ENCODE data around the gene TMPRSS12.
"Not testable (repeated sequence)": the region's sequence is repeated elsewhere in the genome, so short reads cannot be mapped to it uniquely, and the experiment has no call there.

The TMPRSS12 gene

DNA sequence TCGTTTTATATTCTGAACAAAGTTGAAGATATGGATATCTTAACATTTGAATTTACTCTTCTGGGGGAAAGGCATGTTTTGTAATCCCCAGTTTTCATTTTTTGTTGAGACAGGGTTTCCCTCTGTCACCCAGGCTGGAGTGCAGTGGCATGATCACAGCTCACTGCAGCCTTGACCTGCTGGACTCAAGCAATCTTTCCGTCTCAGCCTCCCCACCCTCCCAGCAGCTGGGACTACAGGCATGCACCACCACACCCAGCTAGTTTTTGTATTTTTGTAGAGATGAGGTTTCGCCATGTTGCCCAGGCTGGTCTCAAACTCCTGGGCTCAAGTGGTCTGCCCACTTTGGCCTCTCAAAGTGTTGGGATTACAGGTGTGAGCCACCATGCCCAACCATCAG lies 84.2 kb downstream of the TMPRSS12 start:
- DNase-seq (ENCODE audit: low read depth): not testable (repeated sequence)

DNA sequence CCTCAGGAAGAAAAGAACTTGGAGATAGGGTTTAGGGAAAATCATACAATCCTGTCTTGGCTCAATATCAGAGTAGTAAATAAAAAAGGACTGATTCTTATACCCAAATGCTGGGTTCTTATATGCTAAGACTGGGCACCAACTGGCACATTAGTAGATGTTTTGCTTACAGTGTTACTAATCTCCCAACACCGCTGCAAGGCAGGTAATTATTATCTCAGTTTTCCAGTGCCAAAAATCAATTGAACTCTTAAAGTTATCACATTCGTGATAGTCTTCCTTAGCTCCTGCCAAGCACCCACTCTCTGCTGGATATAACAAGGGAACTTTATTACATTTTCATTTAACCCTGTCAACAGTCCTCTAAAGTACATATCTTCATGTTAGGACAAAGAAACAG lies 84.6 kb downstream of the TMPRSS12 start:
- no peak for DNase-seq (ENCODE audit: low read depth)

DNA sequence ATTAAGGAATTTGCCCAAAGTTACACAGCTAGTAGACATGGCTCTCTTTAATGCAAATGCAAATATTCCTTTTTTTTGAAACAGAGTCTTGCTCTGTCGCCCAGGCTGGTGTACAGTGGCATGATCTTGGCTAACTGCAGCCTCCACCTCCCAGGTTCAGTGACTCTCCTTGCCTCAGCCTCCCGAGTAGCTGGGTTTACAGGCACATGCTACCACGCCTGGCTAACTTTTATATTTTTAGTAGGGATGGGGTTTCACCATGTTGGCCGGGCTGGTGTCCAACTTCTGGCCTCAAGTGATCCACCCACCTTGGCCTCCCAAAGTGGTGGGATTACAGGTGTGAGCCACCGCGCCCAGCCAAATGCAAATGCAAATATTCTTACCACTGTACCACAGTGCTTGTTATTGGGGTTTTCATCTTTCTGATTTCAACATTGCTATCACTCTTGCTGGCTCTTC lies 85.1 kb downstream of the TMPRSS12 start:
- DNase-seq (ENCODE audit: low read depth): no peak

DNA sequence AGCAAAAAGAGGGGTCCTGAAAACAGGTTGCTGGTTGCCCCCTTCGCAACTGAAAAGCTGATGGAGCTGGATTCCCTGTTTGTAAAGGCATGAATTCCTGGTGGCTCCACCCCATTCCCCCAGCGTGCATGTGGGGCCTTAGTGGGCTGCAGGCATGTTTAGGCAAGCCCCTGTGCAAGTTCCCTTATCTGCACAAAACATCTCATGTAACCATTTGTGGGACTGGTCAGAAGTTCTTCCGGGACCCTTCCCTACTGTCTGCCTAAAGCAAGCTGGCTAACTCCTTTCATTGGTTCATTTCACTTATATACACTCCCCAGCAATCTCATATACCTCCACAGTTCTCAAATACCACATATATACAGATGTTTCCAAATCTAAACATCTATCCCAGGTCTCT lies 85.7 kb downstream of the TMPRSS12 start:
- DNase-seq (ENCODE audit: low read depth): no peak

DNA sequence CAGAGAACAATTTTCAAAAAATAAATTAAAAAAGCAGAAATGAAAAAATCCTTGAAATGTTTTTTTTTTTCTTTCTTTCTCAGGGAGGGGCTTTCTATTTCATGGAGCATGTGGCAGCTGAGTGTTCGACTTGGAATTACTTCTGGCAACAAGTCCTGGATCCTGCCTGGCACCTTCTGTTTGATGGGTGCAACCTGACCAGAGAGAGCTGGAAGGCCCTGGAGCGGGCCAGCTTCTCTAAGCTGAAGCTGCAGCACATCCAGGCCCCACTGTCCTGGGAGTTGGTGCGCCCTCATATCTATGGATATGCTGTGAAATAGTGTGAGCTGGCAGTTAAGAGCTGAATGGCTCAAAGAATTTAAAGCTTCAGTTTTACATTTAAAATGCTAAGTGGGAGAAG lies 87.1 kb downstream of the TMPRSS12 start:
- DNase-seq (ENCODE audit: low read depth): no peak

DNA sequence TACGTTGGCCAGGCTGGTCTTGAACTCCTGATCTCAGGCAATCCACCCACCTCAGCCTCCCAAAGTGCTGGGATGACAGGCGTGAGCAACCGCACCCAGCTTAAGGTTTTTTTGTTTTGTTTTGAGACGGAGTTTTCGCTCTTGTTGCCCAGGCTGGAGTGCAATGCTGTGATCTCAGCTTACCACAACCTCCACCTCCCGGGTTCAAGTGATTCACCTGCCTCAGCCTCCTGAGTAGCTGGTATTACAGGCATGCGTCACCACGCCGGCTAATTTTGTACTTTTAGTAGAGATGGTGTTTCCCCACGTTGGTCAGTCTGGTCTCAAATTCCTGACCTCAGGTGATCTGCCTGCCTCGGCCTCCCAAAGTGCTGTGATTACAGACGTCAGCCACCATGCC lies 87.8 kb downstream of the TMPRSS12 start:
- not testable (repeated sequence) for DNase-seq (ENCODE audit: low read depth)

DNA sequence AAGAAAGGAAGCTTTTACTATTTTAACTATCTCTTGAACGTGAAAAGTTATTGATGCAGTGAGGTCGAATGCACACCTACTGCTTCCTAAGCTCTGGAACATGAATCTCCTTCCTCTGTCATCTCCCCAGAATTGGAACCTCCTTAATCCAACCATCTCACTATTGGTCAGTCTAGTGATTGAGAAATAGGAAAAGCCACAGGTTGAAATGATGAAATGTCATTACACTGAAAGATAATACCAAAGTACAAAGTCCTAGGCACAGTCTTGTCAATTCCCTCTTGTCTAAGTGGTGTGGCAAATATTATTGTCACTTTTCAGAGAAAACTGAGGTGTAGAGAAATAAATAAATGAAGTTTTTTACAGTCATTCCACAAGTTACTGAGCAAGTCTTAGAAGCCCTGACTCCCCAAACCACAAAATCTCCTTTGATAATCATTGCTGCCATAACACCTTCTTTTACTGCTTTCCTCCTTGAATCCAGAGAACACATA lies 90.1 kb downstream of the TMPRSS12 start:
- peak; percentile 59 for DNase-seq (ENCODE audit: low read depth)

DNA sequence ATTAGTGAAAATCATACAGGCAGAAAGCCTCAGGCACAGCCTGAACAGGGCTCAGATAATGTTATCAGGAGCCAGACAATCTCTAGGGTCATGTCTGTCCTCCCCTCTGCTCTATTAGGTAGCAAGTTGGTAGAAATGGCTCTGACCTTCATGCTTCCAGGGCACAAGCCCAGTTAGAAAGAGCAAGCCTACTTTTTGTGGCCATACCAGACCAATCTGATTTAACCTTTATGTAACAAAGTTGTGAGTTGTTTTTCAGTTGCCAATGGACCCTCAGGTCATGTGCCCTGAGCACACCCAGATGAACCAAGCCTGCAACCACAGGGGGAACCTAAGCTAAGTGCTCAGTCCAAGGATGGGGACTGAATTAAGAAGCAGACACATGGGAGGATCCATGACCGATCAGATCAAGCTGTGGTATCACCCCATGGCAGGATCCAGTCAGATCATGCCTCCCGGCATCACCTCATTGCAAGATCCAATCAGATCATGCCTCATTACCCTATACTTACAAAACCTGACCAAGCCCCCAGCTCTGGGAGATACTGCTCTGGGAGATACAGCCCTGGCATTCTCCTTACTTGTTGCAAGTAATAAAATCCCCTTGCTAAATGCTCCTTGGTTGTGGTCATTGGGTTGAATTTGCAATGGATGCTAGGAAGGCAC lies 90.9 kb downstream of the TMPRSS12 start:
- DNase-seq (ENCODE audit: low read depth): peak; percentile 75

DNA sequence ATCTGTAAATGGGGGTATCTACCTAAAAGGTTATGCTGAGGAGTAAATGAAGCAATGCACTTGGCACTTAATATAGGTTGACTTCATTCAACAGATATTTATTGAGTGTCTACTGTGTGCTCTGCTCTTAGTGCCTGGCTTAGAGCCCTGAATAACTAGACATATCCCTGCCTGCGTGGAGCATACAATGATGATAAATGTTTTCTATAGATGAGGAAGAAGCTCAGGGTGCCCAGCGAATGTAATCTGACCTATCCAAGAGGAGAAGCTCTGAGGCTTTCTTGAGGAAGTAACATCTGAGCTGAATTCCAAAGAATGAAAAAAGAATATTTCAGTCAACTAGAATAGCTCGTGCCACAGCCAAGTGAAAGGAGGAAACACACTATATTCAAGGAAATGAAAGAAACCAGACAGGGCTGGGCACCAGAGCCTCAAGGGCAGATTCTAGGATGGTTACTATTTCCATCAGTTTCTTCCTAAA lies 91.7 kb downstream of the TMPRSS12 start:
- DNase-seq (ENCODE audit: low read depth): peak; percentile 68

DNA sequence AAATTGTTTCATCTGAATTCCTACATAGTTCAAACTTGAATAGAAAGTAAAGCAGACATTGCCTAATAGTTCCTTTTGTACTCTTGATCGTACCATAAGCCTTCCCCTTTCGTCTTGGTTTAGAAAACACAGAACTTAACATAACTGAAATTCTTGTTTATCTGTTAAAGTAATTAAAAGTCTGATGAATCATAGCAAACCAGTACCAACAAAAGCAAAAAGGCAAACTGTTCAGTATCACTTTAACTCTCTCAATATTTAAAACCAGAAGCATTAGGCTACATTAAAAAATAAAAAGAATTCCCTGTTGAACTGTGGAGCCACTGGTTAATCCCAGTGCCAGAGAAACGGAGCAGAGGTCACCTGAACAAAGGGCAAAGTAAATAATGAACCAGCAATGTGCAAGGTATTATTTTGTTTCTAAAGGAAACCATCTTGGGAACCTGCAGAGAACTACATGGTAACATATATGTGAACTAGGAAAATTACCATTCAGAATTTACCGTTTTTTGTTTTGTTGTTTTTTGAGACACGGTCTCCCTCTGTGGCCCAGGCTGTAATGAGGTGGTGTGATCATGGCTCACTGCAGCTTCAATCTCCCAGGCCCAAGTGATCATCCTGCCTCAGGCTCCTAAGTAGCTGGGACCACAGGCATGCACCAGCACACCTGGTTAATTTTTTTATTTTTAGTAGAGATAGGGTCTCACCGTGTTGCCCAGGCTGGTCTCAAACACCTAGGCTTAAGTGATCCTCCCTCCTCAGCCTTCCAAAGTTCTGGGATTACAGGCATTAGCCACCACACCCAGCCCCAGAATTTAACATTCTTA lies 92.5 kb downstream of the TMPRSS12 start:
- peak; percentile 92 for DNase-seq (ENCODE audit: low read depth)

DNA sequence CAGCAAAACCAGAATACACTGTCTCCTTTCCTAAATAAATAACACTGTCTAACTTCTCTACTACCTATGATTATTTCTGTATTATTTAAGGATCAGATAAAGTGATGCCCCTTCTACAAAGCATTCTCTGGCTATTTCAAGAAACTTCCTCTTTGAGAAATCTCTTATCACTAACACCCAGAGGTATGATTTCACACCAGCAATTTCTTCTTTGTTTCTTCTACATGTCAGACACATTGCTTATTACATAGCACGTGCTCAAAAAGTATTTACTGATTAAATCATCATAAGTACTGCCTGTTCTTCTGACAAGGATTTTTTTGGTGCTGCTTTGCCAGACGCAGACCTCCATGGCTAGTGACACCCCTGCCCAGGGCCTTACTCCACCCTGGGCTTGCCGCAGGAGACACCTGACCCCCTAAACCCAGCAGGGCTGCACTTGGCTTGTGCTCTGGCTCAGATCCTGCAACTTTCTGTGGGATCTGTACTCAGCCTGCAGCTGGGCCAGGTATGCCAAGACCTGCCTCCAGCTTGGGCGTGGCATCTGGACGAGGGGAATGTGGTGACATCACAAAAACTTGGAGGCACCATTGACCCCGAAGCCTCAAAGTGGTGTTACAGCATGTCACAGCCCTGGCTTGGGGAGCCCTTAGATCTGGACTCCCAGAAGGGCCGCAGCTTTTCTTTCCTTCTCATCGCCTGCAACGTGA lies 94.2 kb downstream of the TMPRSS12 start:
- no peak for DNase-seq (ENCODE audit: low read depth)
